GM12872 (cell line): ENCODE measurements around the gene DNAH6.

Experiments used
- CTCF ChIP-seq: IDR thresholded peaks from 3 replicates; pipeline ENCODE4 v1.5.1; 2011; ENCODE audit warnings: low read depth, mild to moderate bottlenecking, low read length, moderate library complexity; ENCODE audit not compliant: insufficient read depth

DNAH6 gene

GRCh38 chr2:84823788-84824187 lies 307.5 kb downstream of the DNAH6 start:
- TF ChIP-seq CTCF: no peak

GRCh38 chr2:84827978-84828575 lies 311.8 kb downstream of the DNAH6 start:
- no peak for TF ChIP-seq CTCF

GRCh38 chr2:84829693-84830092 lies 313.4 kb downstream of the DNAH6 start:
- no peak for TF ChIP-seq CTCF

- TF ChIP-seq CTCF: no peak
Observed at GRCh38 chr2:84830095-84830494, 313.8 kb downstream of the DNAH6 start.

GRCh38 chr2:84830758-84831500 lies 314.6 kb downstream of the DNAH6 start:
- TF ChIP-seq CTCF: no peak

GRCh38 chr2:84832772-84833461 lies 316.6 kb downstream of the DNAH6 start:
- TF ChIP-seq CTCF: no peak

GRCh38 chr2:84833481-84834150 lies 317.3 kb downstream of the DNAH6 start:
- no peak for TF ChIP-seq CTCF
